GM12872 (cell line): ENCODE measurements around the gene BACE1.

ENCODE experiments used
- CTCF ChIP-seq: IDR thresholded peaks from 3 replicates; pipeline ENCODE4 v1.5.1; 2011; ENCODE audit warnings: low read depth, mild to moderate bottlenecking, low read length, moderate library complexity; ENCODE audit not compliant: insufficient read depth

Gene BACE1

GRCh38 chr11:117315285-117316196 is 515 bp downstream of the BACE1 start:
- TF ChIP-seq CTCF = no peak

GRCh38 chr11:117314840-117315239 is 1.2 kb downstream of the BACE1 start:
- no peak for TF ChIP-seq CTCF

- no peak for TF ChIP-seq CTCF
Measured at GRCh38 chr11:117313828-117314768, 2.0 kb downstream of the BACE1 start.

GRCh38 chr11:117313091-117313490 is 3.0 kb downstream of the BACE1 start:
- TF ChIP-seq CTCF = no peak

GRCh38 chr11:117309310-117309709 is 6.7 kb downstream of the BACE1 start:
- no peak for TF ChIP-seq CTCF

- no peak for TF ChIP-seq CTCF
Measured at GRCh38 chr11:117305145-117305544, 10.9 kb downstream of the BACE1 start.
